HepG2 (cell line): ENCODE results near the gene FETUB. TPM values are rescaled to one million over a fixed set of nuclear protein-coding genes. Genes with fewer than 3 reads are reported as not detected.

Source experiments
- ATAC-seq: fragments of 200-7000 bp; cut with Tn5 transposase; 3 replicates; pipeline ENCODE4 v1.9.1; 2020; ENCODE audit warnings: mild to moderate bottlenecking, moderate library complexity
- BruUV-seq: library from RNA; stranded (reverse); fragments of 400-500 nt; replicated peaks from 2 replicates; lab custom pipeline; 2021; lab: Mats Ljungman, UMichigan
- CTCF ChIA-PET: fragments of 300-600 bp; formaldehyde crosslinking; extraction: SDS; loops from one replicate; lab custom pipeline; 2021; ENCODE audit warnings: low total read pairs, inconsistent platforms, low intra/inter-chr PET ratio; lab: Yijun Ruan, JAX
- POLR2A ChIA-PET: fragments of 350-600 bp; sonication (Branson Sonifier 250); formaldehyde crosslinking; loops from one replicate; lab custom pipeline; 2020; ENCODE audit warnings: antibody characterized with exemption, inconsistent platforms; lab: Yijun Ruan, JAX
- DNase-seq: peaks from one replicate; pipeline ENCODE4 v3.0.0-alpha.2; 2015; ENCODE audit warnings: low spot score
- FAIRE-seq: peaks from 3 replicates; lab custom pipeline; 2011; peaks lifted over from hg19 to GRCh38; lab: Jason Lieb, UNC
- H2AFZ ChIP-seq: one replicate; pipeline ENCODE4 v1.6.1; 2011; ENCODE audit warnings: low read length, inconsistent platforms
- H3K27ac ChIP-seq: fragments of 300-600 bp; 3 replicates; pipeline ENCODE4 v1.8.0; 2011; ENCODE audit warnings: mixed run types, mild to moderate bottlenecking, mixed read lengths, low read length, inconsistent platforms; ENCODE audit not compliant: insufficient read depth; ENCODE audit errors: extremely low read length
- H3K27me3 ChIP-seq, 2 experiments: fragments of 200-600 bp in 1 of 2; 2 replicates in 1 of 2; 3 replicates in 1 of 2; pipeline versions ENCODE4 v1.6.0 to v1.8.0; 2011; ENCODE audit warnings: low read length in 2 of 2, mild to moderate bottlenecking in 2 of 2, moderate library complexity in 2 of 2, inconsistent platforms in 1 of 2; ENCODE audit not compliant: insufficient read depth in 2 of 2, control insufficient read depth in 1 of 2
- H3K36me3 ChIP-seq, 2 experiments: fragments of 200-600 bp in 1 of 2; replicated peaks in 1 of 2; 2 replicates in 1 of 2; 3 replicates in 1 of 2; pipeline versions ENCODE4 v1.5.1 to v1.8.0; 2011; ENCODE audit warnings: low read length in 2 of 2, inconsistent platforms in 1 of 2; ENCODE audit not compliant: insufficient read depth in 2 of 2, control insufficient read depth in 1 of 2
- H3K4me1 ChIP-seq: 2 replicates; pipeline ENCODE4 v1.5.1; 2012; ENCODE audit warnings: low read length, inconsistent platforms; ENCODE audit not compliant: insufficient read depth
- H3K4me2 ChIP-seq: 2 replicates; pipeline ENCODE4 v1.6.0; 2011; ENCODE audit warnings: low read depth, low read length, inconsistent platforms
- H3K4me3 ChIP-seq, 3 experiments: fragments of 200-600 bp in 1 of 3; sonication (generic), shearing (Covaris generic) in 1 of 3; replicated peaks in 1 of 3; 2 replicates each; pipeline ENCODE4 v1.5.1; 2011 to 2016; ENCODE audit warnings: low read length in 3 of 3, inconsistent platforms in 2 of 3, low read depth in 2 of 3, mild to moderate bottlenecking in 2 of 3, control low read depth in 1 of 3, mixed read lengths in 1 of 3; ENCODE audit not compliant: insufficient read depth in 1 of 3
- H3K79me2 ChIP-seq: one replicate; pipeline ENCODE4 v1.6.1; 2011; ENCODE audit warnings: low read length, inconsistent platforms; ENCODE audit not compliant: insufficient read depth
- H3K9ac ChIP-seq: 2 replicates; pipeline ENCODE4 v1.6.0; 2011; ENCODE audit warnings: mild to moderate bottlenecking, low read depth, low read length, inconsistent platforms; ENCODE audit not compliant: insufficient read depth
- H3K9me3 ChIP-seq: 2 replicates; pipeline ENCODE4 v1.5.1; 2012; ENCODE audit warnings: mild to moderate bottlenecking, low read length
- H4K20me1 ChIP-seq: 2 replicates; pipeline ENCODE4 v1.6.0; 2011; ENCODE audit warnings: inconsistent platforms, mild to moderate bottlenecking, low read length, moderate library complexity; ENCODE audit not compliant: insufficient read depth
- AKAP8 ChIP-seq: sonication (generic); formaldehyde crosslinking; IDR thresholded peaks from 2 replicates; pipeline ENCODE4 v1.5.1; 2020; ENCODE audit warnings: mild to moderate bottlenecking, missing genetic modification reagents
- CCAR2 ChIP-seq: fragments of 200-400 bp; formaldehyde crosslinking; optimal IDR thresholded peaks from 2 replicates; pipeline ENCODE3; 2018; ENCODE audit warnings: low read depth, mild to moderate bottlenecking, low read length, moderate library complexity
- FOSL2 ChIP-seq: sonication (generic); formaldehyde crosslinking; IDR thresholded peaks from 2 replicates; pipeline ENCODE4 v1.4.0; 2020; ENCODE audit warnings: missing genetic modification reagents
- PHF20 ChIP-seq: sonication (generic); formaldehyde crosslinking; IDR thresholded peaks from 2 replicates; pipeline ENCODE4 v1.5.0; 2020; ENCODE audit warnings: mild to moderate bottlenecking, missing genetic modification reagents
- ZFP36 ChIP-seq: fragments of 150-350 bp; IDR thresholded peaks from 2 replicates; pipeline ENCODE4 v1.6.1; 2018; ENCODE audit warnings: borderline replicate concordance, low read length, low read depth; ENCODE audit not compliant: partially characterized antibody
- ZKSCAN5 ChIP-seq: sonication (generic); formaldehyde crosslinking; IDR thresholded peaks from 2 replicates; pipeline ENCODE4 v1.5.1; 2020; ENCODE audit warnings: mild to moderate bottlenecking, missing genetic modification reagents
- ZNF136 ChIP-seq: sonication (generic); formaldehyde crosslinking; IDR thresholded peaks from 2 replicates; pipeline ENCODE4 v1.8.1; 2022; ENCODE audit warnings: low read depth, mild to moderate bottlenecking, moderate library complexity, missing genetic modification reagents
- ZNF558 ChIP-seq: sonication (generic); formaldehyde crosslinking; IDR thresholded peaks from 2 replicates; pipeline ENCODE4 v1.9.0; 2022; ENCODE audit warnings: mild to moderate bottlenecking, missing genetic modification reagents, borderline replicate concordance
- ZSCAN29 ChIP-seq: sonication (generic); formaldehyde crosslinking; conservative IDR thresholded peaks from 2 replicates; pipeline ENCODE4 v1.4.0; 2020; ENCODE audit warnings: mild to moderate bottlenecking, missing genetic modification reagents
- WGBS: methylation state at CpG from one replicate; pipeline ENCODE4 v1.1.6; 2017; ENCODE audit warnings: low lambda C conversion rate; 5-methylcytosine and 5-hydroxymethylcytosine counted together
- in situ Hi-C: cut with HindIII; loops from 2 replicates; pipeline ENCODE4 v1.10.0; 2017; ENCODE audit warnings: low pct_unique_long_range_greater_than_20kb; ENCODE audit not compliant: extremely low pct_ligation_motif_present
- intact Hi-C: fragments of 100-400 bp; cut with micrococcal nuclease; formaldehyde crosslinking; loops from one replicate; pipeline ENCODE4 v1.10.0; 2022; ENCODE audit not compliant: unreplicated experiment
- polyA plus RNA-seq, 8 experiments: library from polyadenylated mRNA; depleted of rRNA in 3 of 8; stranded (reverse) in 7 of 8; unstranded in 1 of 8; fragments of >200 nt; fragmentation: Illumina TruSeq in 4 of 8; extraction: Trizol in 4 of 8; gene quantifications; 2 replicates each; pipeline versions ENCODE4 v1.2.1 to v1.2.3, GENCODE V29; 2011 to 2016; ENCODE audit warnings: low read depth in 4 of 8, missing spikeins in 1 of 8, mixed read lengths in 1 of 8; ENCODE audit not compliant: insufficient read depth in 1 of 8
- total RNA-seq, 5 experiments: library from RNA; depleted of rRNA; stranded (reverse); fragments of >200 nt; fragmentation: Illumina TruSeq; extraction: Trizol; gene quantifications; 2 replicates each; pipeline ENCODE4 v1.2.3, GENCODE V29; 2016; ENCODE audit warnings: low read depth in 1 of 5

FETUB gene
- total and polyA plus RNA-seq, 2 of the 13 experiments (the other 11 are each of a cell fraction or from before 2014, with no cell fraction given) = 2.1 to 4.4 TPM

GRCh38 chr3:186635532-186635931 lies 4.7 kb upstream of the FETUB start:
- H2AFZ ChIP-seq = no peak overlapping the region
- H3K4me2 ChIP-seq = no peak overlapping the region
- CTCF ChIA-PET = no interaction called here
- no TSS peak for BruUV-seq
- no peak for ATAC-seq
- no peak for FAIRE-seq
- intact Hi-C loops (no loop called here), in situ Hi-C loops (no loop called here)
- POLR2A ChIA-PET = interaction anchor here (1.1 kb wide), 1 partner anchor 14 kb away, joined by 3 read pairs; no protein-coding TSS in a partner anchor
- no peaks in the 10 kb centered on the region for H3K36me3 ChIP-seq
- no peak overlapping the region for H3K4me3 ChIP-seq
- no peak overlapping the region for H3K27ac ChIP-seq
- no peaks in the 10 kb centered on the region for H3K27me3 ChIP-seq
- no peak overlapping the region for H3K9ac ChIP-seq
- peaks cover 54% of the 10 kb centered on the region for H3K4me1 ChIP-seq
- DNase-seq = no peak
- no peaks in the 10 kb centered on the region for H4K20me1 ChIP-seq
- H3K9me3 ChIP-seq = no peaks in the 10 kb centered on the region
- no peaks in the 10 kb centered on the region for H3K79me2 ChIP-seq
- TF ChIP-seq AKAP8 (CRISPR knock-in tag) (no peak), ZSCAN29 (CRISPR knock-in tag) (no peak), ZFP36 (no peak), ZKSCAN5 (CRISPR knock-in tag) (no peak), ZNF136 (CRISPR knock-in tag) (no peak), PHF20 (CRISPR knock-in tag) (no peak)
- TF ChIP-seq, all 625 proteins: peak for 0
- 76% methylated on average over 3 of the region's 3 CpGs for WGBS

- intact Hi-C loops = no loop called here
- WGBS = 96% methylated on average over 7 of the region's 7 CpGs
These were observed 3.7 kb upstream of the FETUB start for GRCh38 chr3:186636536-186636935.

More at GRCh38 chr3:186636536-186636935, 3.7 kb upstream of the FETUB start:
- Histone ChIP-seq H3K9ac (no peak overlapping the region), H3K27ac (no peak overlapping the region), H3K79me2 (no peaks in the 10 kb centered on the region), H2AFZ (no peak overlapping the region), H4K20me1 (no peaks in the 10 kb centered on the region), H3K4me3 (no peak overlapping the region), H3K9me3 (no peaks in the 10 kb centered on the region), H3K27me3 (no peaks in the 10 kb centered on the region), H3K36me3 (no peaks in the 10 kb centered on the region), H3K4me2 (no peak overlapping the region), H3K4me1 (peaks cover 48% of the 10 kb centered on the region)
- POLR2A ChIA-PET = interaction anchor here (0.8 to 1.1 kb wide), 2 partner anchors 15 to 146 kb away, joined by 3 read pairs; no protein-coding TSS in a partner anchor
- CTCF ChIA-PET = no interaction called here
- TF ChIP-seq ZNF558 (CRISPR knock-in tag) = no peak
- TF ChIP-seq FOSL2 (CRISPR knock-in tag) = no peak
- TF ChIP-seq CCAR2 = no peak
- no peak for ATAC-seq
- in situ Hi-C loops = no loop called here
- no peak for DNase-seq
- no peak for FAIRE-seq
- no TSS peak for BruUV-seq
